ENCODE data around the gene NCK1. TPM values are rescaled to one million over a fixed set of nuclear protein-coding genes. Genes with fewer than 3 reads are reported as not detected.

Gene NCK1
- total and polyA plus RNA-seq, 2 of the 13 experiments (the other 11 are each of a cell fraction or from before 2014, with no cell fraction given): 14.7 to 30.4 TPM

DNA sequence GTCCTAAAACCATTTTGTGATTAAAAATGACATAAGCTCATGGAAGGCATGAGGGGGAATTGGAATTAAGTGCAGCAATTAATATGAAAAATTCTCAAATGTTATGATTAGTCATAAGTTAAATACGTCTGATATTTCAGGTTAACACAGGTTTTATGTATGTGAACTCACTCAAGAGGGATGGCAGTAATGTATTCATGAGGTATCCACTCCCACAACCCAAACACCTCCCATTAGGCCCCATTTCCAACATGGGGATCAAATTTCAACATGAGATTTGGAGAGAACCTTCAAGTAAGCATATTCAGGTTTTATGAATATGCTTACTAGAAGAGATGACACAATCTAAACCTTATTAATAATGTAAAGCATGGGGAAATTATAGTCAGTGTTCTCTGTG, 54.2 kb downstream of the NCK1 start:
- CTCF ChIA-PET (ENCODE audit: low intra/inter-chr PET ratio, low total read pairs): no interaction called here
- in situ Hi-C loops (cut with HindIII; ENCODE audit: extremely low pct_ligation_motif_present, low pct_unique_long_range_greater_than_20kb): no loop called here
- Histone ChIP-seq H3K9me3 (ENCODE audit: low read length) (no peaks in the 10 kb centered on the region), H4K20me1 (ENCODE audit: insufficient read depth, low read length) (0 out of 2 replicates have a peak, but pooled peaks cover 6% of the 10 kb centered on the region), H3K4me2 (ENCODE audit: low read depth, low read length) (no peak overlapping the region), H3K27me3 (ENCODE audit: control insufficient read depth in 1 of 2, insufficient read depth in 2 of 2, low read length in 2 of 2) (no peaks in the 10 kb centered on the region), H3K4me1 (ENCODE audit: insufficient read depth, low read length) (peaks cover 25% of the 10 kb centered on the region), H2AFZ (ENCODE audit: low read length) (no peak overlapping the region), H3K79me2 (ENCODE audit: insufficient read depth, low read length) (peaks cover 68% of the 10 kb centered on the region), H3K36me3 (replicated peaks in 1 of 2; ENCODE audit: control insufficient read depth in 1 of 2, insufficient read depth in 2 of 2, low read length in 2 of 2) (no peaks in the 10 kb centered on the region), H3K9ac (ENCODE audit: insufficient read depth, low read depth, low read length) (no peak overlapping the region), H3K4me3 (replicated peaks in 1 of 3; ENCODE audit: insufficient read depth in 1 of 3, low read depth in 2 of 3, low read length in 3 of 3) (no peak overlapping the region), H3K27ac (ENCODE audit: extremely low read length, insufficient read depth, low read length) (no peak overlapping the region)
- intact Hi-C loops (cut with micrococcal nuclease; ENCODE audit: unreplicated experiment): no loop called here
- TF ChIP-seq ZNF24 (IDR thresholded peaks at IDR 0.05): no peak
- TF ChIP-seq FOXA1 (IDR thresholded peaks at IDR 0.05): no peak
- no peak for TF ChIP-seq FOXA1 (CRISPR knock-in tag; IDR thresholded peaks at IDR 0.05)
- no peak for TF ChIP-seq RFXAP (CRISPR knock-in tag; IDR thresholded peaks at IDR 0.05; ENCODE audit: borderline replicate concordance)
- TF ChIP-seq NFE2 (CRISPR knock-in tag; IDR thresholded peaks at IDR 0.05): no peak
- no peak for TF ChIP-seq ZNF484 (CRISPR knock-in tag; IDR thresholded peaks at IDR 0.05; ENCODE audit: borderline replicate concordance, low read depth)
- no peak for TF ChIP-seq SCMH1 (CRISPR knock-in tag; IDR thresholded peaks at IDR 0.05; ENCODE audit: borderline replicate concordance)
- TF ChIP-seq IKZF1 (IDR thresholded peaks at IDR 0.05): no peak
- no peak for TF ChIP-seq HNRNPUL1 (IDR thresholded peaks at IDR 0.05; ENCODE audit: low read depth, low read length)
- no peak for TF ChIP-seq NFATC3 (CRISPR knock-in tag; IDR thresholded peaks at IDR 0.05)
- TF ChIP-seq ATF1 (CRISPR knock-in tag; IDR thresholded peaks at IDR 0.05): no peak
- no peak for TF ChIP-seq PAF1 (CRISPR knock-in tag; IDR thresholded peaks at IDR 0.05)
- DNase-seq (ENCODE audit: low spot score) (no peak), FAIRE-seq (no peak), ATAC-seq (no peak)
- POLR2A ChIA-PET: no interaction called here
- 96% methylated on average over 1 of the region's 1 CpG for WGBS (ENCODE audit: low lambda C conversion rate)
- no TSS peak for BruUV-seq (replicated peaks)
